Caco-2 (cell line): ENCODE results near the gene CARS1. TPM values are rescaled to one million over a fixed set of nuclear protein-coding genes. Genes with fewer than 3 reads are reported as not detected.

Experiments
- BruUV-seq: library from RNA; stranded (reverse); fragments of 400-500 nt; replicated peaks from 2 replicates; lab custom pipeline; 2021; lab: Mats Ljungman, UMichigan
- CTCF ChIA-PET: fragments of 300-600 bp; sonication (Branson Sonifier 250); formaldehyde crosslinking; loops from one replicate; lab custom pipeline; 2022; ENCODE audit warnings: antibody characterized with exemption; lab: Charles Lee
- POLR2A ChIA-PET: fragments of 300-600 bp; sonication (Branson Sonifier 250); formaldehyde crosslinking; loops from one replicate; lab custom pipeline; 2022; ENCODE audit warnings: antibody characterized with exemption; lab: Charles Lee
- DNase-seq, 2 experiments: peaks; one replicate each; pipeline versions ENCODE4 v3.0.0 to v3.0.0-alpha.2; 2020 to 2022
- H3K27me3 ChIP-seq: replicated peaks from 2 replicates; pipeline ENCODE4 v1.6.0; 2011; ENCODE audit warnings: low read length; ENCODE audit not compliant: control insufficient read depth, insufficient read depth
- H3K36me3 ChIP-seq: 2 replicates; pipeline ENCODE4 v1.5.1; 2011; ENCODE audit warnings: low read length; ENCODE audit not compliant: control insufficient read depth, insufficient read depth
- H3K4me1 ChIP-seq: fragments of 250-450 bp; sonication (Bioruptor Pico); 2 replicates; pipeline ENCODE4 v1.5.1; 2020; ENCODE audit warnings: mild to moderate bottlenecking
- H3K4me3 ChIP-seq: 2 replicates; pipeline ENCODE4 v1.5.1; 2011; ENCODE audit warnings: low read depth, mild to moderate bottlenecking, control low read depth, low read length
- H3K9me3 ChIP-seq: fragments of 250-450 bp; sonication (Bioruptor Pico); 2 replicates; pipeline ENCODE4 v1.5.1; 2020; ENCODE audit warnings: mild to moderate bottlenecking, moderate library complexity
- H3K27ac Mint-ChIP-seq: one replicate; pipeline ENCODE4 v1.8.0; 2022; ENCODE audit warnings: mixed read lengths; ENCODE audit not compliant: unreplicated experiment
- H3K27me3 Mint-ChIP-seq: one replicate; pipeline ENCODE4 v1.8.0; 2022; ENCODE audit warnings: mixed read lengths; ENCODE audit not compliant: insufficient read depth, unreplicated experiment
- H3K36me3 Mint-ChIP-seq: one replicate; pipeline ENCODE4 v1.8.0; 2022; ENCODE audit warnings: mild to moderate bottlenecking, mixed read lengths; ENCODE audit not compliant: insufficient read depth, unreplicated experiment
- H3K4me1 Mint-ChIP-seq: one replicate; pipeline ENCODE4 v1.8.0; 2022; ENCODE audit warnings: low read depth, mixed read lengths; ENCODE audit not compliant: unreplicated experiment
- H3K4me3 Mint-ChIP-seq: one replicate; pipeline ENCODE4 v1.8.0; 2022; ENCODE audit warnings: mild to moderate bottlenecking, moderate library complexity, mixed read lengths; ENCODE audit not compliant: unreplicated experiment
- H3K9me3 Mint-ChIP-seq: one replicate; pipeline ENCODE4 v1.8.0; 2022; ENCODE audit warnings: mixed read lengths; ENCODE audit not compliant: unreplicated experiment
- intact Hi-C: fragments of 100-400 bp; cut with micrococcal nuclease; formaldehyde crosslinking; loops from one replicate; pipeline ENCODE4 v1.10.0; 2022; ENCODE audit not compliant: unreplicated experiment
- total RNA-seq: library from RNA; stranded (reverse); gene quantifications from 2 replicates; pipeline ENCODE4 v1.2.3, GENCODE V29; 2022
- TF ChIP-seq, protein P1 (sequence below), 2 experiments: fragments of 200-600 bp in 1 of 2; IDR thresholded peaks; 1 replicate in 1 of 2; 2 replicates in 1 of 2; pipeline versions ENCODE4 v1.5.1 to v1.8.0; 2011 to 2022; ENCODE audit warnings: antibody characterized with exemption in 1 of 2, control low read depth in 1 of 2, inconsistent platforms in 1 of 2, low read depth in 1 of 2, low read length in 1 of 2, mild to moderate bottlenecking in 1 of 2, moderate library complexity in 1 of 2; ENCODE audit not compliant: insufficient read depth in 1 of 2, severe bottlenecking in 1 of 2, unreplicated experiment in 1 of 2

CARS1 gene
- total RNA-seq, 1 experiment from 2014 or later: 121 TPM

DNA sequence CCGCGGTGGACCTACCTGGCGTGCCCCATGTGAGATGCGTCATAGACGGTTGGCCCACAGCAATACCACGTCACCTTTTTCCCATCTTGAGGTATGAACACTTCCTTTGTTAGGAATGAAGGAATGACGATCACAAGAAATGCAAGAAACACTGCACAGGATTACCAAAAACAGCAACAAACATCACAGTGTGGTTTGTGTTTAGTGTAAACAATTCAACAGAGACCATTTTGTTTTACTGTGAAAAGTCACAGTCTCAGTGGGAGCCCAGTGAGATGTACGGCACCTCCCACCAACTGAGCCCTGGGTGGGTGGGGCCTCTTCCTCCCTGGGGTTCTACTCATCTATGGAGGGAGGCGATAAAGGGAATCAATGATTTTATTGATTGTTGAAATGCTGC is 16.3 kb downstream of the CARS1 start:
- Histone ChIP-seq H3K4me1 (no peaks in the 10 kb centered on the region), H3K4me3 (no peak overlapping the region), H3K27me3 (no peaks in the 10 kb centered on the region), H3K9me3 (no peaks in the 10 kb centered on the region), H3K36me3 (peaks cover 2% of the 10 kb centered on the region; the same call in 1 of the 2 replicates)
- intact Hi-C loops: no loop called here
- POLR2A ChIA-PET: no interaction called here
- Mint-ChIP-seq H3K4me1 (peaks cover 6% of the 10 kb centered on the region), H3K9me3 (no peaks in the 10 kb centered on the region), H3K36me3 (peaks cover 88% of the 10 kb centered on the region), H3K4me3 (no peak overlapping the region), H3K27me3 (no peaks in the 10 kb centered on the region), H3K27ac (no peak overlapping the region)
- CTCF ChIA-PET: interaction anchor here (0.9 kb wide), 1 partner anchor 51 kb away, joined by 3 read pairs; no protein-coding TSS in a partner anchor
- DNase-seq: no peak
- BruUV-seq: no TSS peak
- TF ChIP-seq, protein P1, sequence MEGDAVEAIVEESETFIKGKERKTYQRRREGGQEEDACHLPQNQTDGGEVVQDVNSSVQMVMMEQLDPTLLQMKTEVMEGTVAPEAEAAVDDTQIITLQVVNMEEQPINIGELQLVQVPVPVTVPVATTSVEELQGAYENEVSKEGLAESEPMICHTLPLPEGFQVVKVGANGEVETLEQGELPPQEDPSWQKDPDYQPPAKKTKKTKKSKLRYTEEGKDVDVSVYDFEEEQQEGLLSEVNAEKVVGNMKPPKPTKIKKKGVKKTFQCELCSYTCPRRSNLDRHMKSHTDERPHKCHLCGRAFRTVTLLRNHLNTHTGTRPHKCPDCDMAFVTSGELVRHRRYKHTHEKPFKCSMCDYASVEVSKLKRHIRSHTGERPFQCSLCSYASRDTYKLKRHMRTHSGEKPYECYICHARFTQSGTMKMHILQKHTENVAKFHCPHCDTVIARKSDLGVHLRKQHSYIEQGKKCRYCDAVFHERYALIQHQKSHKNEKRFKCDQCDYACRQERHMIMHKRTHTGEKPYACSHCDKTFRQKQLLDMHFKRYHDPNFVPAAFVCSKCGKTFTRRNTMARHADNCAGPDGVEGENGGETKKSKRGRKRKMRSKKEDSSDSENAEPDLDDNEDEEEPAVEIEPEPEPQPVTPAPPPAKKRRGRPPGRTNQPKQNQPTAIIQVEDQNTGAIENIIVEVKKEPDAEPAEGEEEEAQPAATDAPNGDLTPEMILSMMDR (IDR thresholded peaks at IDR 0.05; ENCODE audit: insufficient read depth in 1 of 2, low read depth in 1 of 2, low read length in 1 of 2, severe bottlenecking in 1 of 2, unreplicated experiment in 1 of 2): no peak

GRCh38 chr11:3037945-3038271 is 19.3 kb downstream of the CARS1 start:
- H3K36me3 Mint-ChIP-seq: peaks cover 87% of the 10 kb centered on the region
- CTCF ChIA-PET: interaction anchor here (1.2 to 4.7 kb wide), 3 partner anchors 12 to 53 kb away, joined by 3 to 83 read pairs (median 3); no protein-coding TSS in a partner anchor
- peaks cover 6% of the 10 kb centered on the region for H3K4me1 Mint-ChIP-seq
- H3K27me3 ChIP-seq: no peaks in the 10 kb centered on the region
- POLR2A ChIA-PET: no interaction called here
- no peak overlapping the region for H3K4me3 ChIP-seq
- no peaks in the 10 kb centered on the region for H3K9me3 ChIP-seq
- H3K27ac Mint-ChIP-seq: no peak overlapping the region
- H3K9me3 Mint-ChIP-seq: no peaks in the 10 kb centered on the region
- intact Hi-C loops: loop anchor here (1.0 kb wide), 3 partner anchors 19 to 179 kb away; partner anchors contain the start of gene CARS1
- H3K36me3 ChIP-seq: peaks cover 2% of the 10 kb centered on the region; the same call in 1 of the 2 replicates
- no peak overlapping the region for H3K4me3 Mint-ChIP-seq
- BruUV-seq: no TSS peak
- no peaks in the 10 kb centered on the region for H3K4me1 ChIP-seq
- no peaks in the 10 kb centered on the region for H3K27me3 Mint-ChIP-seq
- TF ChIP-seq, protein P1 (IDR thresholded peaks at IDR 0.05; ENCODE audit: insufficient read depth in 1 of 2, low read depth in 1 of 2, low read length in 1 of 2, severe bottlenecking in 1 of 2, unreplicated experiment in 1 of 2): no peak
- DNase-seq: no peak

- TF ChIP-seq, protein P1 (IDR thresholded peaks at IDR 0.05; ENCODE audit: insufficient read depth in 1 of 2, low read depth in 1 of 2, low read length in 1 of 2, severe bottlenecking in 1 of 2, unreplicated experiment in 1 of 2): peak; percentile 88
- no peak overlapping the region for H3K27ac Mint-ChIP-seq
- peaks cover 87% of the 10 kb centered on the region for H3K36me3 Mint-ChIP-seq
- POLR2A ChIA-PET: no interaction called here
- peaks cover 2% of the 10 kb centered on the region for H3K4me1 Mint-ChIP-seq
- H3K9me3 Mint-ChIP-seq: no peaks in the 10 kb centered on the region
- no peak overlapping the region for H3K4me3 Mint-ChIP-seq
- H3K27me3 ChIP-seq: no peaks in the 10 kb centered on the region
- intact Hi-C loops: loop anchor here (1.0 kb wide), 3 partner anchors 20 to 180 kb away; partner anchors contain the start of gene CARS1
- H3K4me1 ChIP-seq: no peaks in the 10 kb centered on the region
- BruUV-seq: no TSS peak
- H3K9me3 ChIP-seq: no peaks in the 10 kb centered on the region
- H3K36me3 ChIP-seq: peaks cover 2% of the 10 kb centered on the region; the same call in 1 of the 2 replicates
- DNase-seq: peak; percentile 74 to 81
- CTCF ChIA-PET: interaction anchor here (1.2 to 4.7 kb wide), 3 partner anchors 12 to 54 kb away, joined by 3 to 83 read pairs (median 3); no protein-coding TSS in a partner anchor
- no peaks in the 10 kb centered on the region for H3K27me3 Mint-ChIP-seq
- no peak overlapping the region for H3K4me3 ChIP-seq
Measured at GRCh38 chr11:3037040-3037944, 19.9 kb downstream of the CARS1 start.
